NB4 (cell line): ENCODE results near the gene KIAA1328.

Experiments
- MYC ChIP-seq: IDR thresholded peaks from 2 replicates; pipeline ENCODE4 v1.6.1; 2011; ENCODE audit warnings: low read depth, low read length
- POLR2A ChIP-seq: IDR thresholded peaks from 2 replicates; pipeline ENCODE4 v1.6.1; 2011; ENCODE audit warnings: mild to moderate bottlenecking; ENCODE audit not compliant: insufficient read length; ENCODE audit errors: extremely low read depth
- TF ChIP-seq, protein P1 (sequence below): IDR thresholded peaks from one replicate; pipeline ENCODE4 v1.5.1; 2012; ENCODE audit warnings: low read depth, low read length
- TF ChIP-seq, protein P2 (sequence below): IDR thresholded peaks from 2 replicates; pipeline ENCODE4 v1.6.1; 2011; ENCODE audit warnings: low read depth, low read length

DNA sequence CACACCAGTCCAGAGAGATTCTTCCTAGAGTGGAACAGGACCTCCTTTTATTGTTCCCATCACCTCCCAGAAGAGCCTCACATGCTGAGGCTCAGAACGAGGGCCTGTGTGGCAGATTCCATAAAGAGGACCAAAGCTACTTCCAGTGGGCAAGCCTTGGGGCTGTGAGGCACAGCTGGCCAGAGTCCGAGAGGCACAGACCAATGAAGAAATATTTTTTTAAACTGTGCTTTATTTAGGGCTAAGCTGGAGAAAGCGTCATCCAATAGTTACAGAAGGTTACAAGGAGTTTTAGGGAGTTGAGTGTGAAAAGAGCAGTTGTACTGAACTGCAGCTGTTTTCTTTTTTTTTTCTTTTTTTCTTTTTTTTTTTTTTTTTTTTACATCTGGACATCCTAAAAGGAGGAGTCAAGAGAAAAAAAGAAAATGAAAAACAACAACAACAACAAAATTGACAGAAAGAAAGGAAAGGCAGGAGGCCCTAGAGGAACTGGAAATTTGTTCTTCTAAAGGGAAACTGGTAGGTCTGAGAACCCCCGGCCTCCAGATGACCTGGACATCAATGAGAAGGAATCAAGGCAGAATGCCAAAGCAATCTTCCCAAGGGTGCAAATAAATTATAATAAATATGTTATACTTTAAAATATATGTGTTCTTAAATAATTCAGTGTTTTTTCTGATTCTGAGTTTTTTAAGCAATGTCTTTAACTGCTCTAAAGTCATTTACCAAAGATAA is 414.1 kb downstream of the KIAA1328 start:
- TF ChIP-seq, protein P1, sequence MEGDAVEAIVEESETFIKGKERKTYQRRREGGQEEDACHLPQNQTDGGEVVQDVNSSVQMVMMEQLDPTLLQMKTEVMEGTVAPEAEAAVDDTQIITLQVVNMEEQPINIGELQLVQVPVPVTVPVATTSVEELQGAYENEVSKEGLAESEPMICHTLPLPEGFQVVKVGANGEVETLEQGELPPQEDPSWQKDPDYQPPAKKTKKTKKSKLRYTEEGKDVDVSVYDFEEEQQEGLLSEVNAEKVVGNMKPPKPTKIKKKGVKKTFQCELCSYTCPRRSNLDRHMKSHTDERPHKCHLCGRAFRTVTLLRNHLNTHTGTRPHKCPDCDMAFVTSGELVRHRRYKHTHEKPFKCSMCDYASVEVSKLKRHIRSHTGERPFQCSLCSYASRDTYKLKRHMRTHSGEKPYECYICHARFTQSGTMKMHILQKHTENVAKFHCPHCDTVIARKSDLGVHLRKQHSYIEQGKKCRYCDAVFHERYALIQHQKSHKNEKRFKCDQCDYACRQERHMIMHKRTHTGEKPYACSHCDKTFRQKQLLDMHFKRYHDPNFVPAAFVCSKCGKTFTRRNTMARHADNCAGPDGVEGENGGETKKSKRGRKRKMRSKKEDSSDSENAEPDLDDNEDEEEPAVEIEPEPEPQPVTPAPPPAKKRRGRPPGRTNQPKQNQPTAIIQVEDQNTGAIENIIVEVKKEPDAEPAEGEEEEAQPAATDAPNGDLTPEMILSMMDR: no peak
- TF ChIP-seq, protein P2, sequence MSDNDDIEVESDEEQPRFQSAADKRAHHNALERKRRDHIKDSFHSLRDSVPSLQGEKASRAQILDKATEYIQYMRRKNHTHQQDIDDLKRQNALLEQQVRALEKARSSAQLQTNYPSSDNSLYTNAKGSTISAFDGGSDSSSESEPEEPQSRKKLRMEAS: no peak
- TF ChIP-seq MYC (no peak), POLR2A (no peak)
